Measurements from ENCODE around the gene PITPNB. TPM values are rescaled to one million over a fixed set of nuclear protein-coding genes. Genes with fewer than 3 reads are reported as not detected.
A peak's percentile ranks its signal among the peaks of the same experiment; 100 is the strongest.

Gene PITPNB
- total and polyA plus RNA-seq, 9 donors = 18.2 to 56.2 (median 42.4) TPM

- Histone ChIP-seq H3K4me3 (ENCODE audit: low read length) (no peak overlapping the region), H3K27ac (ENCODE audit: low read length) (no peak overlapping the region), H3K36me3 (ENCODE audit: control insufficient read depth, insufficient read depth, low read length) (peaks cover 30% of the 10 kb centered on the region), H3K9me3 (replicated peaks; ENCODE audit: control insufficient read depth, low read depth, low read length) (no peaks in the 10 kb centered on the region), H3K4me1 (ENCODE audit: control insufficient read depth, insufficient read depth, low read length) (peaks cover 6% of the 10 kb centered on the region), H3K27me3 (ENCODE audit: control insufficient read depth, insufficient read depth, low read length) (no peaks in the 10 kb centered on the region)
- DNase-seq = no peak
- 100% methylated on average over 1 of the region's 2 CpGs for WGBS (ENCODE audit: insufficient coverage)
Measured at GRCh38 chr22:27871306-27872014, 47.6 kb downstream of the PITPNB start.

GRCh38 chr22:27870234-27871191 lies 48.5 kb downstream of the PITPNB start:
- H3K4me1 ChIP-seq (ENCODE audit: control insufficient read depth, insufficient read depth, low read length) = peaks cover 6% of the 10 kb centered on the region
- H3K4me3 ChIP-seq (ENCODE audit: low read length) = no peak overlapping the region
- H3K36me3 ChIP-seq (ENCODE audit: control insufficient read depth, insufficient read depth, low read length) = peaks cover 30% of the 10 kb centered on the region
- WGBS (ENCODE audit: insufficient coverage) = 90% methylated on average over 1 of the region's 2 CpGs
- no peak for DNase-seq
- no peaks in the 10 kb centered on the region for H3K27me3 ChIP-seq (ENCODE audit: control insufficient read depth, insufficient read depth, low read length)
- H3K27ac ChIP-seq (ENCODE audit: low read length) = no peak overlapping the region
- no peaks in the 10 kb centered on the region for H3K9me3 ChIP-seq (replicated peaks; ENCODE audit: control insufficient read depth, low read depth, low read length)

DNA sequence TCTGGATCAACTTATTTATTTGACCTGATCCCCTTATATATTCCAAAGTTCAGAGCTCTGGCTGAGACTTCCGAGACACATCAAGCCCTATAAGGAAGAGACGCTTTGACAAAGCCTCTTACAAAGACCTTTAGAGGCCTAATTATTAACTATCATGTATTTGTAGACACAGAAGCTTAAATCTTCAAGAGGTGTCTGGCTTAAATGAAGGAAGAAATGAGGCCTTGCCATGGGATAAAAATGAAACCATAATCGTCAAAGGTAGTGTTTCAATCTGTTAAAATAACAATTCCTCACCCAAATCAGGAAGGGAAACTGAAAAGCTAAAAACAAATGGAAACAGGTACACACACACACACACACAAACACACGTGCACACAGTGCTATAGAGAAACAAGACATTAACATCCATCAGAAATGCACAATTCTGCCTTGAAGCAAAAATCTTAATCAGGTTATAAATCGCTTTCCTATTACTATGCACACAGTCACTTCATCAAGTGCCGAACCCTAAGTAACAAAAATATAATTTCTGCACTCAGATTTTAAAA lies 50.2 kb downstream of the PITPNB start:
- H3K27ac ChIP-seq (ENCODE audit: low read length) = no peak overlapping the region

DNA sequence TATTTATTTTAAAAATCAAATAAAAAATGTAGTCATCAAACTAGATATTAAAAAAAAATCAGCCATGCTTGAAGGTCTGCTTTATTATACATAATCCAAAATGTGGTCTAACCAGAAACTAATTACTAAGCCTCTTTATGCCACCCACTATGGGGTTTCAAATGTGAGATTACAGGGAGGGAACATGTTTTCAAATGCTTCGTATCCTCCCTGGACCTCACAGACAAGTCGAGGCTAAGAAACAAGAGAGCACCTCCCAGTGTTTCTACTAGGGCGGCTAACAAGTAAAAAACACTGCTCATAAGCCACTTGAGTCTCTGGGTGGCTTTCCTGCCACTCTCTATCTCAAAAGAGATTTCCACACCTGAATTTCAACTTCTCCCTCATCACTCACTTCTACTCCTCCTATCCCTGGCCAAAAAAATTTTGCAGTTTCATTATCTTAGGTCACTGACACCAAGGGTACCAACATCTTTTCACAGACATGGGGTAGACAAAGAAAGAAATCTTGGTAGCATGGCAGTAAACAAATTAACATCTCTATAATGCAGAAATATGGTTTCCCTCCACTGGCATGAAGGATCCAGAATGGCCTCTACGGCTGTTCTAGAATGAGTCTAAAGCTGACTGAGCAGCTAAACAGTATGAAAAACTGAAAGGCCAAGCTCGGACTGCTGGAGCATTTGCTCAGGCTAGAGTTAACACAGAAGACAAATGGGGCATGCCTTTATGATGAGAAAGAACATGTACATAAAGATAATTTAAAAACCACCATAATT lies 50.9 kb downstream of the PITPNB start:
- Histone ChIP-seq H3K27ac (ENCODE audit: low read length) (no peak overlapping the region), H3K4me3 (ENCODE audit: low read length) (no peak overlapping the region), H3K9me3 (replicated peaks; ENCODE audit: control insufficient read depth, low read depth, low read length) (no peaks in the 10 kb centered on the region), H3K36me3 (ENCODE audit: control insufficient read depth, insufficient read depth, low read length) (peaks cover 20% of the 10 kb centered on the region), H3K4me1 (ENCODE audit: control insufficient read depth, insufficient read depth, low read length) (peaks cover 2% of the 10 kb centered on the region), H3K27me3 (ENCODE audit: control insufficient read depth, insufficient read depth, low read length) (no peaks in the 10 kb centered on the region)
- no peak for DNase-seq
- 20% methylated on average over 1 of the region's 5 CpGs for WGBS (ENCODE audit: insufficient coverage)

More for the DNA sequence above, 50.2 kb downstream of the PITPNB start:
- H3K27me3 ChIP-seq (ENCODE audit: control insufficient read depth, insufficient read depth, low read length) = no peaks in the 10 kb centered on the region
- peaks cover 6% of the 10 kb centered on the region for H3K4me1 ChIP-seq (ENCODE audit: control insufficient read depth, insufficient read depth, low read length)
- no peaks in the 10 kb centered on the region for H3K9me3 ChIP-seq (replicated peaks; ENCODE audit: control insufficient read depth, low read depth, low read length)
- H3K4me3 ChIP-seq (ENCODE audit: low read length) = no peak overlapping the region
- DNase-seq = no peak
- 57% methylated on average over 1 of the region's 6 CpGs for WGBS (ENCODE audit: insufficient coverage)
- H3K36me3 ChIP-seq (ENCODE audit: control insufficient read depth, insufficient read depth, low read length) = peaks cover 26% of the 10 kb centered on the region

- Histone ChIP-seq H3K36me3 (ENCODE audit: control insufficient read depth, insufficient read depth, low read length) (peaks cover 16% of the 10 kb centered on the region), H3K4me3 (ENCODE audit: low read length) (no peak overlapping the region), H3K27me3 (ENCODE audit: control insufficient read depth, insufficient read depth, low read length) (no peaks in the 10 kb centered on the region), H3K9me3 (replicated peaks; ENCODE audit: control insufficient read depth, low read depth, low read length) (no peaks in the 10 kb centered on the region), H3K27ac (ENCODE audit: low read length) (peak overlapping the region; percentile 39), H3K4me1 (ENCODE audit: control insufficient read depth, insufficient read depth, low read length) (peaks cover 2% of the 10 kb centered on the region)
- DNase-seq = peak; percentile 48
- WGBS (ENCODE audit: insufficient coverage) = no CpG with 5 or more reads among the region's 4 CpGs
Measured at GRCh38 chr22:27867085-27867952, 51.7 kb downstream of the PITPNB start.

DNA sequence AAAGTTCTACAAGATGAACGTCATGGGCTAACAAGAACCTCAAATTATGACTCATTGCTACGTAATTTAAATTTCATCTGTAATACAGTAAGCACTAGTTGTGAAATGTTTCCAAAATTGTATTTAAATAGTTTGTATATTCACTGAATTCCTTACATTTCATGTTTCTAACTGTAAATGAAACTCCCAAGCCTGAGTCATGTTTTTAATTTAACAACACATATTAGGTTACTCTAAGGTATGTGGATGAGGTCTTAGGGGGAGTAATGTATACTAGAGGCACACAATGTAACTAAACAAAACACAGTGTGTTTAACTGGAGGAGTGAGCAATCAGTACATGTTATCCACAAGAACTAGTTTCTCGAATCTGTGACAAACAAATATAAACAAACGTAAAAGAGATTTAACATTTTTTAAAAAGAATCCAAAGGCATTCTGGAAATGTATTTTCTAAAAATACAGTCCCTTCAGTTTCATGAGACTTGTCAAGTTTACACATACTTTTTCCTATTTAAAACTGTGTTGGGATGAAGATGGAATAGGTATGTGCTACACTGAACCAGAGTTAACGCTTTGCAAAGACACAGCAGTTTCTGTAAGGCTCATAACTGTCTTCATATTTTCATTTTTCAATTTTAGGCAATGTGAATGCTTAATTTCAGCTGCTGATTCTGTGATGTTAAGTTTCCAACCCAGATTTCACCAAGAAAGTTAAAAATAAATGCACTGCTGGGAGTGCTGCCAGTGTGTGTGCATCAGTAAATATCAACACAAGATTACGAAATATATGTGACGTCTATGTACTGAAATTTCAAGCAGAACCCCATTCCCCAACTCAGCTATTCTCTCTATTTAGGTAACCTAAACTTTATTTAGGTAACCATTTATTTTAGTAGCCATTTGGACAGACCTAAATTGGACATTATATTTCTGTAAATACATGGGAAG lies 52.6 kb downstream of the PITPNB start:
- no CpG with 5 or more reads among the region's 7 CpGs for WGBS (ENCODE audit: insufficient coverage)

GRCh38 chr22:27865496-27865895 lies 53.6 kb downstream of the PITPNB start:
- no CpG with 5 or more reads among the region's 6 CpGs for WGBS (ENCODE audit: insufficient coverage)
- H3K4me3 ChIP-seq (ENCODE audit: low read length) = no peak overlapping the region
- no peaks in the 10 kb centered on the region for H3K27me3 ChIP-seq (ENCODE audit: control insufficient read depth, insufficient read depth, low read length)
- no peaks in the 10 kb centered on the region for H3K9me3 ChIP-seq (replicated peaks; ENCODE audit: control insufficient read depth, low read depth, low read length)
- peaks cover 14% of the 10 kb centered on the region for H3K36me3 ChIP-seq (ENCODE audit: control insufficient read depth, insufficient read depth, low read length)
- no peak for DNase-seq
- H3K27ac ChIP-seq (ENCODE audit: low read length) = peak overlapping the region; percentile 39
- H3K4me1 ChIP-seq (ENCODE audit: control insufficient read depth, insufficient read depth, low read length) = peaks cover 2% of the 10 kb centered on the region

More for the DNA sequence above, 52.6 kb downstream of the PITPNB start:
- H3K27me3 ChIP-seq (ENCODE audit: control insufficient read depth, insufficient read depth, low read length) = no peaks in the 10 kb centered on the region
- peak overlapping the region; percentile 39 for H3K27ac ChIP-seq (ENCODE audit: low read length)
- H3K4me3 ChIP-seq (ENCODE audit: low read length) = no peak overlapping the region
- DNase-seq = peak; percentile 92
- peaks cover 16% of the 10 kb centered on the region for H3K36me3 ChIP-seq (ENCODE audit: control insufficient read depth, insufficient read depth, low read length)
- peaks cover 2% of the 10 kb centered on the region for H3K4me1 ChIP-seq (ENCODE audit: control insufficient read depth, insufficient read depth, low read length)
- no peaks in the 10 kb centered on the region for H3K9me3 ChIP-seq (replicated peaks; ENCODE audit: control insufficient read depth, low read depth, low read length)

DNA sequence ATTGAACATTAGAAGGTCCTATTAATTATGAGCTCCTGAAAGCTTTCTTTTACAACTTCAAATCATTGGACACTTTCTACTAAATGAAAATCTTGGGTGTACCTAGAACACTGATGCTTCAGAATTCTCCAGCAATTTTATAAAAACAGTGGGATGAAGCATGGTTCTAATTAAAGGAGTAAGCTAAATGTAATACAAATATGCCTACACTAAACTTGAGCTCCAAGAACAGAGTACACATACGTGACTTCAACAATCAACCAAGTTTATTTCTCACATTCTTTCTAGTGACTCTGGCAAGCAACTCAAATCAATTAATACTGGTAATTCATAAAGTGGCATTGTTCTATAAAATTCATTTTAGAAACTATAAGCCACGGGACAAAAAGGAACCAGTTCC lies 55.5 kb downstream of the PITPNB start:
- DNase-seq = no peak
- Histone ChIP-seq H3K4me1 (ENCODE audit: control insufficient read depth, insufficient read depth, low read length) (peaks cover 2% of the 10 kb centered on the region), H3K27me3 (ENCODE audit: control insufficient read depth, insufficient read depth, low read length) (no peaks in the 10 kb centered on the region), H3K4me3 (ENCODE audit: low read length) (no peak overlapping the region), H3K9me3 (replicated peaks; ENCODE audit: control insufficient read depth, low read depth, low read length) (no peaks in the 10 kb centered on the region), H3K27ac (ENCODE audit: low read length) (no peak overlapping the region), H3K36me3 (ENCODE audit: control insufficient read depth, insufficient read depth, low read length) (peaks cover 12% of the 10 kb centered on the region)
- WGBS (ENCODE audit: insufficient coverage) = no CpG with 5 or more reads among the region's 2 CpGs

Measured in muscle of leg (tissue), 11 donors.